ENCODE data around the gene ARL14.

The ARL14 gene

DNA sequence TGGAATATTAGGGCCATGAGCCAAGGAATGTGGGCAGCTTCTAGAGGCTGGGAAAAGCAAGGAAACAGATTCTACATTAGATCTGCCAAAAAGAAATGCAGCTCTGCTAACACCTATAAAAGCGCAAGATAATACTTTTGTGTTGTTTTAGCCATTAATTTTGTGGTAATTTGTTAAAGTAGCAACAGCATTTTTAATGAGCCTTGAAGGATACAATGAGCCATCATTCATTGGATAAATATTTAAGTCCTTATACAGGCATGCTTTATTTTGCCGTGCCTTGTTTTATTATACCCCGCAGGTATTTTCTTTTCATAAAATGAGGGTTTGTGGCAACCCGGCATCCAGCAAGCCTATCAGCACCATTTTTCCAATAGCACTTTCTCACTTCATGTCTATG is 15.0 kb downstream of the ARL14 start:
- no peak overlapping the region for H3K4me3 ChIP-seq (ENCODE audit: control insufficient read depth in 1 of 7, extremely low read depth in 1 of 7, insufficient read depth in 4 of 7, low read depth in 2 of 7, low read length in 6 of 7)
- CTCF ChIA-PET = no interaction called here

DNA sequence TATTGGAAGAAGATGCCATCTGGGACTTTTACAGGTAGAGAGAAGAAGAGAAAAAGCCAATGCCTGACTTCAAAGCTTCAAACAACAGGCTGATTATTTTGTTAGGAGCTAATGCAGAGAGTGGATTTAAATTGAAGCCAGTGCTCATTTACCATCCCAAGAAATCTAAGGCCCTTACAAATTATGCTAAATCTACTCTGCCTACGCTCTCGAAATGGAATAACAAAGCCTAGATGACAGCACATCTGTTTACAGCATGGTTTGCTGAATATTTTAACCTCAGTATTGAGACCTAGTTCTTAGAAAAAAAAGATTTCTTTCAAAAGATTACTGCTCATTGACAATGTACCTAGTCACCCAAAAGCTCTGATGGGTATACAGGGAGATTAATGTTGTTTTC is 16.2 kb downstream of the ARL14 start:
- no peak for DNase-seq
- Histone ChIP-seq H3K27me3 (replicated peaks in 2 of 5; ENCODE audit: control insufficient read depth in 4 of 5, insufficient read depth in 5 of 5, low read length in 4 of 5) (no peaks in the 10 kb centered on the region), H3K36me3 (ENCODE audit: control insufficient read depth in 4 of 4, insufficient read depth in 4 of 4, low read length in 3 of 4) (no peaks in the 10 kb centered on the region), H3K27ac (ENCODE audit: insufficient read depth in 1 of 2, low read depth in 1 of 2, low read length in 2 of 2, poor library complexity in 1 of 2, severe bottlenecking in 2 of 2) (no peak overlapping the region), H3K4me1 (ENCODE audit: control extremely low read depth in 1 of 4, control insufficient read depth in 4 of 4, insufficient read depth in 4 of 4, low read length in 3 of 4) (no peaks in the 10 kb centered on the region), H3K4me3 (ENCODE audit: control insufficient read depth in 1 of 7, extremely low read depth in 1 of 7, insufficient read depth in 4 of 7, low read depth in 2 of 7, low read length in 6 of 7) (no peak overlapping the region), H3K9me3 (ENCODE audit: control extremely low read depth in 1 of 5, control insufficient read depth in 4 of 5, insufficient read depth in 2 of 5, low read depth in 1 of 5, low read length in 4 of 5) (no peaks in the 10 kb centered on the region)
- CTCF ChIA-PET = interaction anchor here (1.0 kb wide), 1 partner anchor 241 kb away, joined by 5 read pairs; no protein-coding TSS in a partner anchor
- 77% methylated on average over 2 of the region's 2 CpGs for WGBS (ENCODE audit: insufficient coverage)
- POLR2A ChIA-PET = no interaction called here

More for the DNA sequence above, 15.0 kb downstream of the ARL14 start:
- no peak overlapping the region for H3K27ac ChIP-seq (ENCODE audit: insufficient read depth in 1 of 2, low read depth in 1 of 2, low read length in 2 of 2, poor library complexity in 1 of 2, severe bottlenecking in 2 of 2)
- no peaks in the 10 kb centered on the region for H3K36me3 ChIP-seq (ENCODE audit: control insufficient read depth in 4 of 4, insufficient read depth in 4 of 4, low read length in 3 of 4)
- no CpG with 5 or more reads among the region's 4 CpGs for WGBS (ENCODE audit: insufficient coverage)
- no peaks in the 10 kb centered on the region for H3K27me3 ChIP-seq (replicated peaks in 2 of 5; ENCODE audit: control insufficient read depth in 4 of 5, insufficient read depth in 5 of 5, low read length in 4 of 5)
- no peaks in the 10 kb centered on the region for H3K9me3 ChIP-seq (ENCODE audit: control extremely low read depth in 1 of 5, control insufficient read depth in 4 of 5, insufficient read depth in 2 of 5, low read depth in 1 of 5, low read length in 4 of 5)
- H3K4me1 ChIP-seq (ENCODE audit: control extremely low read depth in 1 of 4, control insufficient read depth in 4 of 4, insufficient read depth in 4 of 4, low read length in 3 of 4) = no peaks in the 10 kb centered on the region
- POLR2A ChIA-PET = no interaction called here
- DNase-seq = no peak

DNA sequence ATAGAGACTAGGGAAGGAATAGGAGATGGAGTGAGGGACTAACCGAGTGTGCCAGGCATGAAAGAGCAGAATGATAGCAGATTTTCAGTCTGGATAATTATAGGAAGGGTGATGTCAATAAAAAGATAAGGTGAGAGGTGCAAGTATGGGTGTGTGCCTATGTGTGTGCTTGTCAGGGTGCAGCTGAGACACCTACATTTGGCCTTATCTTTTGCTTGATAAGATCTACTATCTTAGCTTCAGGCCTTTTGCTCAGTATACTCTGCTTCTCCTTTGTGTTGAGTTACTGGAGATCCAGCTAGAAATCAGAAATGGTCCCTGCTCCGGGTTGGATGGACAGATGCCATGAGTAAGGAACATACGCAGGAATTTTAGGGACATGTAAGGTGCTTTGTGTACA is 17.4 kb downstream of the ARL14 start:
- Histone ChIP-seq H3K4me3 (ENCODE audit: control insufficient read depth in 1 of 7, extremely low read depth in 1 of 7, insufficient read depth in 4 of 7, low read depth in 2 of 7, low read length in 6 of 7) (no peak overlapping the region), H3K4me1 (ENCODE audit: control extremely low read depth in 1 of 4, control insufficient read depth in 4 of 4, insufficient read depth in 4 of 4, low read length in 3 of 4) (no peaks in the 10 kb centered on the region), H3K27me3 (replicated peaks in 2 of 5; ENCODE audit: control insufficient read depth in 4 of 5, insufficient read depth in 5 of 5, low read length in 4 of 5) (no peaks in the 10 kb centered on the region), H3K36me3 (ENCODE audit: control insufficient read depth in 4 of 4, insufficient read depth in 4 of 4, low read length in 3 of 4) (no peaks in the 10 kb centered on the region), H3K27ac (ENCODE audit: insufficient read depth in 1 of 2, low read depth in 1 of 2, low read length in 2 of 2, poor library complexity in 1 of 2, severe bottlenecking in 2 of 2) (no peak overlapping the region), H3K9me3 (ENCODE audit: control extremely low read depth in 1 of 5, control insufficient read depth in 4 of 5, insufficient read depth in 2 of 5, low read depth in 1 of 5, low read length in 4 of 5) (no peaks in the 10 kb centered on the region)
- CTCF ChIA-PET = no interaction called here
- WGBS (ENCODE audit: insufficient coverage) = 100% methylated on average over 1 of the region's 3 CpGs
- POLR2A ChIA-PET = interaction anchor here (0.6 kb wide), 1 partner anchor 194 kb away, joined by 4 read pairs; no protein-coding TSS in a partner anchor
- no peak for DNase-seq

DNA sequence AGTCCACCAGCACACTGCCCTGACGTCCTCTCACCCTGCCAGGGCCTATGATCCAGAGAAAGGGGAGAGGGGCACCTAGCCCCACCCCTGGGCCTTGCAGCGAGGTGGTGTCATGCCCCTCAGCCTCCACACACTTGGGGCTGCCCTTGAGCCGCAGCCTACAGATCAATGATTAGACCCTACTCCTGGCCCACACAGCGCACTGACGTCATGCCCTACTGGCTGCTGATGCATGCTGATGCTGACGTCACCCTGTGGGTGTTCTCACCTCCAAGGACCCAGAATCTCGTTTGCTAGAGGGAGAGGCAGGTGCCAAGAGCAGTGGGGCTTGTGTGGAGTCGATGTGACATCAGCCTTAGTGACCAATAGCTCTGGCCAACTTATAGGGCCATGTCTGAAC is 18.0 kb downstream of the ARL14 start:
- 91% methylated on average over 7 of the region's 8 CpGs for WGBS (ENCODE audit: insufficient coverage)
- Histone ChIP-seq H3K9me3 (ENCODE audit: control extremely low read depth in 1 of 5, control insufficient read depth in 4 of 5, insufficient read depth in 2 of 5, low read depth in 1 of 5, low read length in 4 of 5) (no peaks in the 10 kb centered on the region), H3K27me3 (replicated peaks in 2 of 5; ENCODE audit: control insufficient read depth in 4 of 5, insufficient read depth in 5 of 5, low read length in 4 of 5) (no peaks in the 10 kb centered on the region), H3K4me3 (ENCODE audit: control insufficient read depth in 1 of 7, extremely low read depth in 1 of 7, insufficient read depth in 4 of 7, low read depth in 2 of 7, low read length in 6 of 7) (no peak overlapping the region), H3K27ac (ENCODE audit: insufficient read depth in 1 of 2, low read depth in 1 of 2, low read length in 2 of 2, poor library complexity in 1 of 2, severe bottlenecking in 2 of 2) (no peak overlapping the region), H3K36me3 (ENCODE audit: control insufficient read depth in 4 of 4, insufficient read depth in 4 of 4, low read length in 3 of 4) (no peaks in the 10 kb centered on the region), H3K4me1 (ENCODE audit: control extremely low read depth in 1 of 4, control insufficient read depth in 4 of 4, insufficient read depth in 4 of 4, low read length in 3 of 4) (no peaks in the 10 kb centered on the region)
- CTCF ChIA-PET = no interaction called here
- no peak for DNase-seq
- POLR2A ChIA-PET = no interaction called here

DNA sequence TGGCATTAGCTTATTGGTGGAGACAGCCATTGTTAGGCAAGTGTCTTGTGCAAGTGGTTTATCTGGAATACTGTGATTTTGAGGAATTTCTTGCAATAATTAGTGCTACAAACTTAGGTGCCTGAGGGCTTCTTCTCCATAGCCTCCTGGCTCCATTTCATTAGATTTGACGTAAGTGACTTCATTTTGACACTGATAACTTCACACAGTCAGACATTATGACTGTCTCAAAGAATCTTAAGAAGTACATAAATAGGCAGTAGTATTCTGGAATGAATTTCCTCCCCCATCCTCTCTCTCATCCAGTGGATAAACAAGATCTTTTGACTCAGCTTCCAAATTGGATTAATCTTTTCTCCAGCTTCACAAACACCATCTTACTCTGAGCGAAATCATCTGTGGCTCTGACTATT is 19.0 kb downstream of the ARL14 start:
- Histone ChIP-seq H3K27me3 (replicated peaks in 2 of 5; ENCODE audit: control insufficient read depth in 4 of 5, insufficient read depth in 5 of 5, low read length in 4 of 5) (no peaks in the 10 kb centered on the region), H3K27ac (ENCODE audit: insufficient read depth in 1 of 2, low read depth in 1 of 2, low read length in 2 of 2, poor library complexity in 1 of 2, severe bottlenecking in 2 of 2) (no peak overlapping the region), H3K4me1 (ENCODE audit: control extremely low read depth in 1 of 4, control insufficient read depth in 4 of 4, insufficient read depth in 4 of 4, low read length in 3 of 4) (no peaks in the 10 kb centered on the region), H3K36me3 (ENCODE audit: control insufficient read depth in 4 of 4, insufficient read depth in 4 of 4, low read length in 3 of 4) (no peaks in the 10 kb centered on the region), H3K4me3 (ENCODE audit: control insufficient read depth in 1 of 7, extremely low read depth in 1 of 7, insufficient read depth in 4 of 7, low read depth in 2 of 7, low read length in 6 of 7) (no peak overlapping the region), H3K9me3 (ENCODE audit: control extremely low read depth in 1 of 5, control insufficient read depth in 4 of 5, insufficient read depth in 2 of 5, low read depth in 1 of 5, low read length in 4 of 5) (no peaks in the 10 kb centered on the region)
- WGBS (ENCODE audit: insufficient coverage) = no CpG with 5 or more reads among the region's 2 CpGs
- DNase-seq = no peak
- POLR2A ChIA-PET = no interaction called here
- CTCF ChIA-PET = no interaction called here

DNA sequence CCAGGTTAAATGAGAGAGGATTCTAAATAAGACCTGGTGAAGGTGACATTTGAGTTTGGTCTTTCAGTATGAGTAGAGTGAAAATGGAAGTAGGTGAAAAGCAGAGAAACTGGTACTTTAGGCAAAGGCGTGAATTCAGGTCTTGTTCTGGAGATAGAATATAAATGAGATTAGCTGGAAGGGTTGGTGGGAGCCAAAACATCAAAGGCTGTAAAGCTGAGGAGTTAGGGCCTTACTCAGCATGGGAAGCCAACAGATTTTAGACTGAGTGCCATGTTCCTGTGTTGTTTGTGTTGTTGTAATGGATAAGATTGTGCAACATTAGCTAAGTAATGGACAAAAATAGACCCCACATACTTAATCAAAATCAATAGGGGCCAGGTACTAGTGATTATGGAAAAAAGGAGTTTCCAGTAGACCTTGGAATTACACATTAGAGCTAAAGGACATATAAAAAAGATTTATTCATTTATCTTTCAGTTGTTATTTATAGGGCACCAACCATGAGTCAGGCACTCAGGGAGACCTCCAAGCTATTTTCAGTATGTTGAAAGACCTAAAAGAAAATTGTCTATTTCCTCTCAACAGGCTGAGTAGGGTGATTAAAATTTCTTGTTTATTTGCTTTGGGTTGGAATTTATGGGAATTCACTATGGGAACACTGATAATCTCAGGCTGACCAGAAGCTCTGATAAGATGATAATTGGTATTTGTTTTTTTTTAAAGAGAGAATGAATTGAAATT is 20.8 kb downstream of the ARL14 start:
- no peak for DNase-seq
- no peak overlapping the region for H3K4me3 ChIP-seq (ENCODE audit: control insufficient read depth in 1 of 7, extremely low read depth in 1 of 7, insufficient read depth in 4 of 7, low read depth in 2 of 7, low read length in 6 of 7)
- POLR2A ChIA-PET = no interaction called here
- no peaks in the 10 kb centered on the region for H3K27me3 ChIP-seq (replicated peaks in 2 of 5; ENCODE audit: control insufficient read depth in 4 of 5, insufficient read depth in 5 of 5, low read length in 4 of 5)
- H3K4me1 ChIP-seq (ENCODE audit: control extremely low read depth in 1 of 4, control insufficient read depth in 4 of 4, insufficient read depth in 4 of 4, low read length in 3 of 4) = no peaks in the 10 kb centered on the region
- CTCF ChIA-PET = interaction anchor here (0.9 to 1.0 kb wide), 2 partner anchors 12 to 23 kb away, joined by 3 read pairs; no protein-coding TSS in a partner anchor
- WGBS (ENCODE audit: insufficient coverage) = 100% methylated on average over 1 of the region's 1 CpG
- H3K9me3 ChIP-seq (ENCODE audit: control extremely low read depth in 1 of 5, control insufficient read depth in 4 of 5, insufficient read depth in 2 of 5, low read depth in 1 of 5, low read length in 4 of 5) = no peaks in the 10 kb centered on the region
- no peak overlapping the region for H3K27ac ChIP-seq (ENCODE audit: insufficient read depth in 1 of 2, low read depth in 1 of 2, low read length in 2 of 2, poor library complexity in 1 of 2, severe bottlenecking in 2 of 2)
- no peaks in the 10 kb centered on the region for H3K36me3 ChIP-seq (ENCODE audit: control insufficient read depth in 4 of 4, insufficient read depth in 4 of 4, low read length in 3 of 4)

DNA sequence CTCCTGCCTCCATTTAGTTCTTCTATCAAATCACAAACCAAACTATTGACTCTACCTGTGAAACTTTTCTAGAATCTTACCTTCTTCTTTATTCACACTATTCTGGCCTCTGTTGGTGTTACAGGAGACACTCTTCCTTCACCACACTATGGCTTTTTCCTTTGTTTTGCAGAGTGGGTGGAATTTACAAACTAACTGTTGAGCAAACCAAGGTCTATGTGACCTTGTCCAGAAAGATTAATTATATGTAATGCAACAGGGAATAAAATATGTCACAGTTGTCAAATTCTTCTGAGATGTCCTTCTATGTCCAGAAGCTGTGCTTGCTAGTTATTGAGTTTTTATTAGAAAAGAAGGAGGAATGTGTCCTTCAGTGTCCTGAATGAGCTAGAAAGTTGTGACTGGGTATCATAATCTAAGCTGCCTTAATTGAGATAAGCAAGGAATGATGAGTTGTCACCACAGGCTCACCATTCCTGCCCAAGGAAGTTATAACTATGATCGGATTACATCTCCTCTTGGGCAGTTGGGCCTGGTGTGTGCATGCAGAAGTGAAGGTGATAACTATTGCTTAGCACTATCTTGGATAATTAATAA is 21.7 kb downstream of the ARL14 start:
- H3K4me1 ChIP-seq (ENCODE audit: control extremely low read depth in 1 of 4, control insufficient read depth in 4 of 4, insufficient read depth in 4 of 4, low read length in 3 of 4) = no peaks in the 10 kb centered on the region
- no peak overlapping the region for H3K4me3 ChIP-seq (ENCODE audit: control insufficient read depth in 1 of 7, extremely low read depth in 1 of 7, insufficient read depth in 4 of 7, low read depth in 2 of 7, low read length in 6 of 7)
- WGBS (ENCODE audit: insufficient coverage) = no CpG with 5 or more reads among the region's 1 CpG
- no peak overlapping the region for H3K27ac ChIP-seq (ENCODE audit: insufficient read depth in 1 of 2, low read depth in 1 of 2, low read length in 2 of 2, poor library complexity in 1 of 2, severe bottlenecking in 2 of 2)
- no peak for DNase-seq
- H3K9me3 ChIP-seq (ENCODE audit: control extremely low read depth in 1 of 5, control insufficient read depth in 4 of 5, insufficient read depth in 2 of 5, low read depth in 1 of 5, low read length in 4 of 5) = no peaks in the 10 kb centered on the region
- CTCF ChIA-PET = no interaction called here
- H3K27me3 ChIP-seq (replicated peaks in 2 of 5; ENCODE audit: control insufficient read depth in 4 of 5, insufficient read depth in 5 of 5, low read length in 4 of 5) = no peaks in the 10 kb centered on the region
- POLR2A ChIA-PET = no interaction called here
- no peaks in the 10 kb centered on the region for H3K36me3 ChIP-seq (ENCODE audit: control insufficient read depth in 4 of 4, insufficient read depth in 4 of 4, low read length in 3 of 4)

Data from common myeloid progenitor, CD34-positive (primary cell).